Ishikawa (cell line): ENCODE results near the gene ACTRT2.

Source experiments
- CEBPB ChIP-seq: IDR thresholded peaks from 2 replicates; pipeline ENCODE4 v1.6.1; 2012
- CREB1 ChIP-seq: IDR thresholded peaks from 2 replicates; pipeline ENCODE4 v1.6.1; 2012; ENCODE audit warnings: low read depth
- EGR1 ChIP-seq: IDR thresholded peaks from 2 replicates; pipeline ENCODE4 v1.6.1; 2012
- EP300 ChIP-seq: IDR thresholded peaks from 2 replicates; pipeline ENCODE4 v1.6.1; 2012; ENCODE audit warnings: borderline replicate concordance
- FOXM1 ChIP-seq: IDR thresholded peaks from 2 replicates; pipeline ENCODE4 v1.6.1; 2012; ENCODE audit warnings: low read depth, borderline replicate concordance
- MAX ChIP-seq: IDR thresholded peaks from 2 replicates; pipeline ENCODE4 v1.6.1; 2012
- NFIC ChIP-seq: IDR thresholded peaks from 2 replicates; pipeline ENCODE4 v1.6.1; 2012
- RAD21 ChIP-seq: IDR thresholded peaks from 2 replicates; pipeline ENCODE4 v1.6.1; 2012; ENCODE audit warnings: low read depth
- REST ChIP-seq: IDR thresholded peaks from 2 replicates; pipeline ENCODE4 v1.6.1; 2012; ENCODE audit warnings: low read depth, mild to moderate bottlenecking
- TAF1 ChIP-seq: IDR thresholded peaks from 2 replicates; pipeline ENCODE4 v1.6.1; 2012; ENCODE audit warnings: low read depth, mild to moderate bottlenecking
- TCF12 ChIP-seq: IDR thresholded peaks from 2 replicates; pipeline ENCODE4 v1.6.1; 2012; ENCODE audit warnings: low read depth
- TEAD4 ChIP-seq: IDR thresholded peaks from 2 replicates; pipeline ENCODE4 v1.6.1; 2012
- USF1 ChIP-seq: IDR thresholded peaks from 2 replicates; pipeline ENCODE4 v1.6.1; 2012
- YY1 ChIP-seq: IDR thresholded peaks from 2 replicates; pipeline ENCODE4 v1.6.1; 2012; ENCODE audit warnings: low read depth
- ZBTB7A ChIP-seq: IDR thresholded peaks from 2 replicates; pipeline ENCODE4 v1.6.1; 2012; ENCODE audit warnings: low read depth

ACTRT2 gene

GRCh38 chr1:2989976-2990375 is 31.3 kb upstream of the ACTRT2 start:
- TF ChIP-seq ZBTB7A: no peak
- no peak for TF ChIP-seq FOXM1
- no peak for TF ChIP-seq RAD21

- TF ChIP-seq FOXM1: no peak
- TF ChIP-seq MAX: no peak
- no peak for TF ChIP-seq CREB1
- no peak for TF ChIP-seq RAD21
- no peak for TF ChIP-seq REST
- no peak for TF ChIP-seq NFIC
- no peak for TF ChIP-seq EGR1
- TF ChIP-seq USF1: no peak
- no peak for TF ChIP-seq EP300
- TF ChIP-seq YY1: no peak
- no peak for TF ChIP-seq TEAD4
- no peak for TF ChIP-seq TCF12
- no peak for TF ChIP-seq TAF1
- no peak for TF ChIP-seq ZBTB7A
- no peak for TF ChIP-seq CEBPB
Observed at GRCh38 chr1:2990376-2991115, 30.7 kb upstream of the ACTRT2 start.

- TF ChIP-seq TCF12 (no peak), CREB1 (no peak), RAD21 (no peak), TEAD4 (no peak), EP300 (no peak), EGR1 (no peak), NFIC (no peak), YY1 (no peak), CEBPB (no peak), MAX (no peak), REST (no peak), ZBTB7A (no peak), TAF1 (no peak), FOXM1 (no peak), USF1 (no peak)
Observed at GRCh38 chr1:2991753-2992495, 29.3 kb upstream of the ACTRT2 start.

- TF ChIP-seq USF1 (no peak), FOXM1 (no peak), EP300 (no peak), CEBPB (no peak), REST (no peak), NFIC (no peak), CREB1 (no peak), TCF12 (no peak), TAF1 (no peak), ZBTB7A (no peak)
Observed at GRCh38 chr1:2998503-2999100, 22.7 kb upstream of the ACTRT2 start.
